Endothelial cell of umbilical vein (primary cell): ENCODE data around the gene DLGAP4. TPM values are rescaled to one million over a fixed set of nuclear protein-coding genes. Genes with fewer than 3 reads are reported as not detected.

ENCODE experiments used
- BruUV-seq: library from RNA; stranded (reverse); fragments of 400-500 nt; replicated peaks from 2 replicates; lab custom pipeline; 2021; lab: Mats Ljungman, UMichigan
- CTCF ChIA-PET: fragments of 300-600, 350-600 bp; sonication (Branson Sonifier 250); formaldehyde crosslinking; loops from one replicate; lab custom pipeline; 2021; ENCODE audit warnings: antibody characterized with exemption, inconsistent platforms; lab: Charles Lee
- POLR2A ChIA-PET: fragments of 300-600, 350-600 bp; sonication (Branson Sonifier 250); formaldehyde crosslinking; loops from one replicate; lab custom pipeline; 2021; ENCODE audit warnings: antibody characterized with exemption, inconsistent platforms; lab: Charles Lee
- DNase-seq: peaks from one replicate; pipeline ENCODE4 v3.0.0-alpha.2; 2011; ENCODE audit warnings: low read depth, low spot score
- FAIRE-seq: peaks from 2 replicates; lab custom pipeline; 2011; peaks lifted over from hg19 to GRCh38; lab: Jason Lieb, UNC
- H2AFZ ChIP-seq: 2 replicates; pipeline ENCODE4 v1.6.0; 2012; ENCODE audit warnings: low read depth, low read length, control low read depth, inconsistent platforms
- H3K27ac ChIP-seq: 2 replicates; pipeline ENCODE4 v1.5.1; 2011; ENCODE audit warnings: low read depth, mild to moderate bottlenecking, control low read depth, low read length, moderate library complexity; ENCODE audit not compliant: insufficient read depth
- H3K27me3 ChIP-seq, 2 experiments: 2 replicates each; pipeline versions ENCODE4 v1.6.0 to v1.6.1; 2011; ENCODE audit warnings: low read length in 2 of 2, mixed read lengths in 1 of 2; ENCODE audit not compliant: control insufficient read depth in 2 of 2, insufficient read depth in 2 of 2
- H3K36me3 ChIP-seq, 2 experiments: 2 replicates in 1 of 2; 3 replicates in 1 of 2; pipeline ENCODE4 v1.5.1; 2011; ENCODE audit warnings: low read length in 2 of 2, mild to moderate bottlenecking in 1 of 2, moderate library complexity in 1 of 2; ENCODE audit not compliant: control insufficient read depth in 2 of 2, insufficient read depth in 2 of 2; ENCODE audit errors: extremely low read depth in 1 of 2
- H3K4me1 ChIP-seq: 3 replicates; pipeline ENCODE4 v1.5.1; 2011; ENCODE audit warnings: mild to moderate bottlenecking, low read length; ENCODE audit not compliant: control insufficient read depth, insufficient read depth; ENCODE audit errors: extremely low read depth
- H3K4me2 ChIP-seq: 2 replicates; pipeline ENCODE4 v1.6.1; 2011; ENCODE audit warnings: low read length, control low read depth, mixed read lengths; ENCODE audit not compliant: insufficient read depth
- H3K4me3 ChIP-seq, 3 experiments: fragments of 200-600 bp in 1 of 3; sonication (generic), shearing (Covaris generic) in 1 of 3; replicated peaks in 1 of 3; 2 replicates each; pipeline ENCODE4 v1.5.1; 2011 to 2016; ENCODE audit warnings: control low read depth in 3 of 3, low read length in 3 of 3, mild to moderate bottlenecking in 2 of 3, inconsistent platforms in 1 of 3, low read depth in 1 of 3, moderate library complexity in 1 of 3; ENCODE audit not compliant: insufficient read depth in 1 of 3
- H3K79me2 ChIP-seq: 2 replicates; pipeline ENCODE4 v1.6.0; 2012; ENCODE audit warnings: low read length, inconsistent platforms; ENCODE audit not compliant: control insufficient read depth, insufficient read depth
- H3K9ac ChIP-seq: replicated peaks from 2 replicates; pipeline ENCODE3; 2011; ENCODE audit warnings: low read length, control low read depth; ENCODE audit not compliant: insufficient read depth; ENCODE audit errors: extremely low read depth
- H3K9me1 ChIP-seq: replicated peaks from 3 replicates; pipeline ENCODE4 v1.6.0; 2011; ENCODE audit warnings: mild to moderate bottlenecking, low read length; ENCODE audit not compliant: control insufficient read depth, insufficient read depth; ENCODE audit errors: extremely low read depth
- H3K9me3 ChIP-seq: replicated peaks from 2 replicates; pipeline ENCODE4 v1.5.1; 2012; ENCODE audit warnings: low read length, inconsistent platforms; ENCODE audit not compliant: control insufficient read depth, insufficient read depth
- H4K20me1 ChIP-seq: replicated peaks from 2 replicates; pipeline ENCODE3; 2011; ENCODE audit warnings: mild to moderate bottlenecking, low read length; ENCODE audit not compliant: control insufficient read depth, insufficient read depth; ENCODE audit errors: extremely low read depth
- CTCF ChIP-seq, 2 donors: IDR thresholded peaks; 1 replicate in 1 of 2; 2 replicates in 1 of 2; pipeline ENCODE4 v1.5.1; 2011; ENCODE audit warnings: low read length in 2 of 2, mild to moderate bottlenecking in 2 of 2, moderate library complexity in 2 of 2, control low read depth in 1 of 2, inconsistent platforms in 1 of 2, low read depth in 1 of 2; ENCODE audit not compliant: insufficient read depth in 1 of 2; ENCODE audit errors: extremely low read depth in 1 of 2
- GATA2 ChIP-seq: IDR thresholded peaks from 2 replicates; pipeline ENCODE4 v1.7.0; 2011; ENCODE audit warnings: low read depth, mild to moderate bottlenecking, moderate library complexity, mixed read lengths, low read length; ENCODE audit not compliant: insufficient read length, insufficient read depth
- MYC ChIP-seq: IDR thresholded peaks from one replicate; pipeline ENCODE4 v1.6.1; 2011; ENCODE audit warnings: mild to moderate bottlenecking, low read depth, low read length
- dilution Hi-C: fragments of 300-500 bp; cut with MboI; formaldehyde crosslinking; loops from one replicate; pipeline ENCODE4 v1.15.0; 2019; ENCODE audit warnings: low sequenced_read_pairs; ENCODE audit not compliant: extremely low pct_ligation_motif_present
- intact Hi-C: fragments of 100-400 bp; cut with micrococcal nuclease; formaldehyde crosslinking; loops from one replicate; pipeline ENCODE4 v1.10.0; 2022
- polyA plus RNA-seq, 4 experiments: library from polyadenylated mRNA; depleted of rRNA in 3 of 4; stranded (reverse) in 3 of 4; unstranded in 1 of 4; fragments of >200 nt; gene quantifications; 2 replicates each; pipeline versions ENCODE4 v1.2.1 to v1.2.3, GENCODE V29; 2011 to 2012; ENCODE audit warnings: missing spikeins in 1 of 4
- total RNA-seq: library from RNA; stranded (reverse); gene quantifications from 2 replicates; pipeline ENCODE4 v1.2.3, GENCODE V29; 2021

The DLGAP4 gene
- total and polyA plus RNA-seq, 2 donors (not counting 3 experiments of a cell fraction or from before 2014, with no cell fraction given): 57.5 to 125 TPM

- no peak for DNase-seq
- Histone ChIP-seq H3K36me3 (peaks cover 0 to 5% of the 10 kb centered on the region in 2 experiments), H3K9me1 (no peaks in the 10 kb centered on the region), H3K4me3 (no peak overlapping the region), H3K27ac (no peak overlapping the region), H4K20me1 (no peaks in the 10 kb centered on the region), H2AFZ (no peak overlapping the region), H3K9me3 (no peaks in the 10 kb centered on the region), H3K4me1 (peaks cover 8% of the 10 kb centered on the region), H3K4me2 (no peak overlapping the region), H3K9ac (no peak overlapping the region), H3K79me2 (no peaks in the 10 kb centered on the region), H3K27me3 (no peaks in the 10 kb centered on the region)
- dilution Hi-C loops: no loop called here
- no peak for FAIRE-seq
- intact Hi-C loops: no loop called here
- TF ChIP-seq GATA2 (no peak), CTCF (IDR thresholded peaks at IDR 0.05; ENCODE audit: extremely low read depth in 1 of 2, insufficient read depth in 1 of 2, low read depth in 1 of 2, low read length in 2 of 2) (peak in 1 of 2 donors; percentile 26)
- no TSS peak for BruUV-seq
- POLR2A ChIA-PET: no interaction called here
- CTCF ChIA-PET: interaction anchor here (1.3 kb wide), 1 partner anchor 42 kb away, joined by 3 read pairs; no protein-coding TSS in a partner anchor
These were observed 241.8 kb downstream of the DLGAP4 start for GRCh38 chr20:36548006-36548315.

- peaks cover 0 to 5% of the 10 kb centered on the region in 2 experiments for H3K36me3 ChIP-seq
- POLR2A ChIA-PET: no interaction called here
- intact Hi-C loops: no loop called here
These were observed 242.8 kb downstream of the DLGAP4 start for GRCh38 chr20:36548704-36549627.

More at GRCh38 chr20:36548704-36549627, 242.8 kb downstream of the DLGAP4 start:
- FAIRE-seq: no peak
- H2AFZ ChIP-seq: no peak overlapping the region
- no peak overlapping the region for H3K9ac ChIP-seq
- H3K27me3 ChIP-seq: no peaks in the 10 kb centered on the region
- no peaks in the 10 kb centered on the region for H3K9me1 ChIP-seq
- no peak overlapping the region for H3K27ac ChIP-seq
- H3K4me2 ChIP-seq: no peak overlapping the region
- dilution Hi-C loops: no loop called here
- TSS peak; percentile 80 for BruUV-seq
- peaks cover 5% of the 10 kb centered on the region for H3K4me1 ChIP-seq
- H4K20me1 ChIP-seq: no peaks in the 10 kb centered on the region
- H3K4me3 ChIP-seq: no peak overlapping the region
- no peaks in the 10 kb centered on the region for H3K79me2 ChIP-seq
- CTCF ChIA-PET: no interaction called here
- H3K9me3 ChIP-seq: no peaks in the 10 kb centered on the region
- DNase-seq: no peak
- no peak for TF ChIP-seq MYC
